H1 (cell line): Measurements from ENCODE around the gene ACOT7. TPM values are rescaled to one million over a fixed set of nuclear protein-coding genes. Genes with fewer than 3 reads are reported as not detected.

Experiments used
- ATF2 ChIP-seq: IDR thresholded peaks from 2 replicates; pipeline ENCODE4 v1.6.1; 2012; ENCODE audit warnings: low read length, inconsistent platforms
- CHD7 ChIP-seq: fragments of 300-600 bp; sonication (generic); IDR thresholded peaks from 2 replicates; pipeline ENCODE4 v1.7.1; 2012; ENCODE audit warnings: low read length, moderate library complexity, mild to moderate bottlenecking, inconsistent platforms; ENCODE audit not compliant: insufficient replicate concordance
- EP300 ChIP-seq, 2 experiments: IDR thresholded peaks; 1 replicate in 1 of 2; 2 replicates in 1 of 2; pipeline ENCODE4 v1.6.1; 2011 to 2012; ENCODE audit warnings: low read depth in 2 of 2, low read length in 2 of 2, mild to moderate bottlenecking in 2 of 2, borderline replicate concordance in 1 of 2, inconsistent platforms in 1 of 2, moderate library complexity in 1 of 2
- GABPA ChIP-seq: IDR thresholded peaks from 2 replicates; pipeline ENCODE4 v1.6.1; 2011; ENCODE audit warnings: mild to moderate bottlenecking, low read length, moderate library complexity, borderline replicate concordance; ENCODE audit not compliant: insufficient read depth
- KDM4A ChIP-seq: IDR thresholded peaks from one replicate; pipeline ENCODE4 v1.7.1; 2012; ENCODE audit warnings: low read depth, mild to moderate bottlenecking, moderate library complexity, low read length, inconsistent platforms; ENCODE audit not compliant: severe bottlenecking
- POLR2A ChIP-seq, 2 experiments: IDR thresholded peaks; 1 replicate in 1 of 2; 2 replicates in 1 of 2; pipeline ENCODE4 v1.6.1; 2011; ENCODE audit warnings: low read depth in 2 of 2, low read length in 2 of 2, mild to moderate bottlenecking in 2 of 2; ENCODE audit errors: control extremely low read depth in 1 of 2
- RBBP5 ChIP-seq: IDR thresholded peaks from 2 replicates; pipeline ENCODE4 v1.7.1; 2012; ENCODE audit warnings: low read depth, mild to moderate bottlenecking, inconsistent platforms, low read length, moderate library complexity, borderline replicate concordance
- SP1 ChIP-seq: IDR thresholded peaks from 2 replicates; pipeline ENCODE4 v1.6.1; 2011; ENCODE audit warnings: low read depth, low read length
- polyA plus RNA-seq, 7 experiments: library from polyadenylated mRNA; depleted of rRNA in 3 of 7; stranded (reverse) in 5 of 7; unstranded in 2 of 7; fragments of >200 nt in 5 of 7; fragments of 200-250 nt in 2 of 7; gene quantifications; 1 replicate in 5 of 7; 2 replicates in 1 of 7; 4 replicates in 1 of 7; pipeline versions ENCODE4 v1.2.1 to v1.2.3, GENCODE V29; 2011 to 2013; ENCODE audit warnings: missing spikeins in 2 of 7, mixed read lengths in 2 of 7
- total RNA-seq: library from RNA; stranded (reverse); fragmentation: NEBNext Ultra II Directional; extraction: Animal tissue kit (Norgen Biotek cat#: 25700); gene quantifications from 2 replicates; pipeline ENCODE4 v1.2.1, GENCODE V29; 2021

ACOT7 gene
- total and polyA plus RNA-seq, 2 of the 8 experiments (the other 6 are each of a cell fraction or from before 2014, with no cell fraction given), result 151 to 214 TPM

GRCh38 chr1:6385488-6386191 is 7.9 kb downstream of the ACOT7 start (continued):
- TF ChIP-seq CHD7 (no peak), EP300 (IDR thresholded peaks at IDR 0.05; ENCODE audit: borderline replicate concordance in 1 of 2, low read depth in 2 of 2, low read length in 2 of 2) (peak in 1 of 2 experiments; percentile 79; a peak in 1 of 3 replicates), GABPA (peak; percentile 82; the same call in 1 of the 2 replicates), ATF2 (no peak), RBBP5 (peak; percentile 77; the same call in 1 of the 2 replicates), SP1 (peak; percentile 69; the same call in 1 of the 2 replicates), POLR2A (IDR thresholded peaks at IDR 0.05; ENCODE audit: control extremely low read depth in 1 of 2, low read depth in 2 of 2, low read length in 2 of 2) (peak; percentile 33 to 56; a peak in 2 of 3 replicates), KDM4A (no peak)
